Measurements from ENCODE around the gene HABP4. TPM values are rescaled to one million over a fixed set of nuclear protein-coding genes. Genes with fewer than 3 reads are reported as not detected.

Gene HABP4
- total and polyA plus RNA-seq, 2 donors from 2014 or later: 20.9 to 37.5 TPM

DNA sequence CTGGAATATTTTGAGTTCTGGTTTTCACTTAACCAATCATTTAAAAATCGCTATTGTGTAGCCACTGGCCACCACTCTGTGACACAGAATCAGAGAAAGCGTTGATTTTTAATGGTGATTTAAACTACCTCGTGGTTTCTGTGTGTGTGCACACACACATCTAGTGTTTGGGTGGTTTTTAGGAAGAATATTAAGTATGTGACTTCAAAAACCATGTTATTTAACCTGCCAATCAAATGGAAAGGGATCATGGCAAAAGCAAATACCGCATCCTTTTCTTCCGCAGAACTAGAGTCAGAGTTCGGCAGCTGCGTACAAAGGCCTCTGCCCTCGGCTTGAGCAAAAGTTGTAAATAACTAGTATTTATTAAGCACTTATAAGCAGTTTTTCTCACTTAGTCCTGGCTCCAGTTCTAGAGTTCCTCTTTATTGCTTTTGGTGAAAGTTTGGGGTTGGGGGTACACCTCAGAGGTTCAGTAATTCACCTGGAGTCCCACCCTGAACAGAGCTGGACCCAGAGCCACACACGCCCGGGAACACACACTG, 40.6 kb downstream of the HABP4 start:
- H3K9me3 ChIP-seq (ENCODE audit: control insufficient read depth in 2 of 3, insufficient read depth in 1 of 3, low read length in 3 of 3): no peaks in the 10 kb centered on the region

DNA sequence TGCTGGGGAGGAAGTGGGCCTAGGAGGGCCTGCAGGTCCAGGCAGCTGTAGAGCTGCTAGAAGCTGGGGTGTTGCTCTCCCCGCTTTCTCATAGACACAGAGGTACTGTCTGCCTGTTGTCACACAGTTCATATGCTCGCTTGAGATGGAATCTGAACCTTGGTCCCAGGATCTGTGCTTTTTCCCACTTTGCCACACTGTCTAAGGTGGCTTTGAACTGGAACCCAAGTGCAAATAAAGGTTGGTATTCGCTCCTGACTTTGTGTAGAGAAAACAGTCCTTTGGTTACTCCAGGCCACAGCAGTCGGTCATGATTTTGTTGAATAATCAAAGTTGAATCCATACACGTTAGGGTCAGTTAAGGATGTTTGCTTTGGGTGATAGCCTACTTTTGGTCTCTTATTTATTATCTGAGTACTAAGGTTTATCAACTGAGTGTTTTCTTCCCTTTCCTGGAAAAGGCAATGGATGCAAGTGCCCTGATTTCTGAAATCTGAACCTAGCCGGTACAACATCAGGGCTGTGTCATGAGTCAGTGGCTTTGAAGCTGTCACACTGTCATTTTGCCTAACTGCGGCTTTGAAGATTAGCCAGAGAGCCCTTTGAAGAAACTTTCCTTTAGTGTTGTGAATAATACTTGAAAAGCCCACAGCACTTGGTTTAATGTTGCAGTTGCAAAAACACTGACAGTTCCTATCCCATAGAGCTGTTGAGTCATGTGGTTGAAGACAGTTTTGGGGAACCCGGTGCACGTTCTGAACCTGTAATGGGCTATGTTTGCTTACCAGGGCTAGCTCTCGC, 41.3 kb downstream of the HABP4 start:
- Histone ChIP-seq H3K27ac (ENCODE audit: low read depth in 2 of 2, low read length in 2 of 2) (peak overlapping the region in 1 of 2 donors; percentile 17), H3K27me3 (ENCODE audit: control insufficient read depth, insufficient read depth, low read length) (no peaks in the 10 kb centered on the region), H3K36me3 (ENCODE audit: control insufficient read depth in 2 of 3, insufficient read depth in 3 of 3, low read length in 3 of 3) (peaks cover 0 to 45% (median 26%) of the 10 kb centered on the region in 3 donors), H3K4me3 (ENCODE audit: low read length in 3 of 3) (no peak overlapping the region), H3K4me1 (ENCODE audit: control insufficient read depth in 2 of 3, insufficient read depth in 2 of 3, low read depth in 1 of 3, low read length in 3 of 3) (peaks cover 0 to 17% (median 8%) of the 10 kb centered on the region in 3 donors), H3K9ac (ENCODE audit: low read length in 3 of 3) (no peak overlapping the region), H3K9me3 (ENCODE audit: control insufficient read depth in 2 of 3, insufficient read depth in 1 of 3, low read length in 3 of 3) (no peaks in the 10 kb centered on the region)
- intact Hi-C loops (cut with DNase I): no loop called here
- TF ChIP-seq, protein P1, sequence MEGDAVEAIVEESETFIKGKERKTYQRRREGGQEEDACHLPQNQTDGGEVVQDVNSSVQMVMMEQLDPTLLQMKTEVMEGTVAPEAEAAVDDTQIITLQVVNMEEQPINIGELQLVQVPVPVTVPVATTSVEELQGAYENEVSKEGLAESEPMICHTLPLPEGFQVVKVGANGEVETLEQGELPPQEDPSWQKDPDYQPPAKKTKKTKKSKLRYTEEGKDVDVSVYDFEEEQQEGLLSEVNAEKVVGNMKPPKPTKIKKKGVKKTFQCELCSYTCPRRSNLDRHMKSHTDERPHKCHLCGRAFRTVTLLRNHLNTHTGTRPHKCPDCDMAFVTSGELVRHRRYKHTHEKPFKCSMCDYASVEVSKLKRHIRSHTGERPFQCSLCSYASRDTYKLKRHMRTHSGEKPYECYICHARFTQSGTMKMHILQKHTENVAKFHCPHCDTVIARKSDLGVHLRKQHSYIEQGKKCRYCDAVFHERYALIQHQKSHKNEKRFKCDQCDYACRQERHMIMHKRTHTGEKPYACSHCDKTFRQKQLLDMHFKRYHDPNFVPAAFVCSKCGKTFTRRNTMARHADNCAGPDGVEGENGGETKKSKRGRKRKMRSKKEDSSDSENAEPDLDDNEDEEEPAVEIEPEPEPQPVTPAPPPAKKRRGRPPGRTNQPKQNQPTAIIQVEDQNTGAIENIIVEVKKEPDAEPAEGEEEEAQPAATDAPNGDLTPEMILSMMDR (IDR thresholded peaks at IDR 0.05; ENCODE audit: borderline replicate concordance, extremely low read depth, insufficient read depth): no peak
- no peak for FAIRE-seq
- peak in 3 of 5 donors; percentile 38 to 85 (median 71) for DNase-seq

More for the DNA sequence above, 40.6 kb downstream of the HABP4 start:
- peak in 2 of 5 donors; percentile 28 to 46 for DNase-seq
- no peaks in the 10 kb centered on the region for H3K27me3 ChIP-seq (ENCODE audit: control insufficient read depth, insufficient read depth, low read length)
- intact Hi-C loops (cut with DNase I): no loop called here
- H3K4me1 ChIP-seq (ENCODE audit: control insufficient read depth in 2 of 3, insufficient read depth in 2 of 3, low read depth in 1 of 3, low read length in 3 of 3): peaks cover 0 to 20% (median 10%) of the 10 kb centered on the region in 3 donors
- TF ChIP-seq, protein P1 (IDR thresholded peaks at IDR 0.05; ENCODE audit: borderline replicate concordance, extremely low read depth, insufficient read depth): no peak
- H3K27ac ChIP-seq (ENCODE audit: low read depth in 2 of 2, low read length in 2 of 2): peak overlapping the region in 1 of 2 donors; percentile 17
- peaks cover 0 to 45% (median 26%) of the 10 kb centered on the region in 3 donors for H3K36me3 ChIP-seq (ENCODE audit: control insufficient read depth in 2 of 3, insufficient read depth in 3 of 3, low read length in 3 of 3)
- H3K9ac ChIP-seq (ENCODE audit: low read length in 3 of 3): no peak overlapping the region
- H3K4me3 ChIP-seq (ENCODE audit: low read length in 3 of 3): no peak overlapping the region
- no peak for FAIRE-seq

DNA sequence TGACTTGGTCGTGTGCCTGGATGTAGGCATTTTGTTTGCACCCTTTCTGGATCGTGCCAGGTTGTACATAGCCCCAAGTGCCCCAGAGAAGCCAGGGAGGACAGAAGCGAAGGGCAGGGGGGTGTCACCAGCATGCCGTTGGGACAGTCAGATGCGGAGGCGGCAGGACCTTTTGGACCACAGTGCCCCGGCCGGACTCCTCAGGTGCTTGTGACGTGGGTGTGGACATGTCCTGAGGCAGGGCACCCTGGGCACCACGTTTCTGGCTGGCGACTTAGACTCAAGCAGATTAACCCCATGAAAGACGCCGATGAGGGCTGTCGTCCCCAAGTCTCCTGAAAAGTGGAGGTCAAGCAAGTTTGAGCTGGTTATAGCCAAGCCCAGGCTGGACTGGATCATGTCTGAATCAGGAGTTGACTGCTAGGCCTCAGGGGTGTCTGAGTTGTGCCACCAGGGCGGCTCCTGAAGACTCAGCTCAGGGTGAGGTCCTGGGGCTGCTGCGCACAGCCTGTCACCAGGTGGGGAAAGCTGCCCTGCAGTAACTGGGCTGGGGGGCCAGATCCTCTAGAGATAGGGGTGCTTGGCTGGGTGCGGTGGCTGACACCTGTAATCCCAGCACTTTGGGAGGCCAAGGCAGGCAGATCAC, 42.0 kb downstream of the HABP4 start:
- Histone ChIP-seq H3K4me1 (ENCODE audit: control insufficient read depth in 2 of 3, insufficient read depth in 2 of 3, low read depth in 1 of 3, low read length in 3 of 3) (peaks cover 0 to 10% (median 8%) of the 10 kb centered on the region in 3 donors), H3K27me3 (ENCODE audit: control insufficient read depth, insufficient read depth, low read length) (no peaks in the 10 kb centered on the region), H3K9ac (ENCODE audit: low read length in 3 of 3) (no peak overlapping the region), H3K4me3 (ENCODE audit: low read length in 3 of 3) (no peak overlapping the region), H3K36me3 (ENCODE audit: control insufficient read depth in 2 of 3, insufficient read depth in 3 of 3, low read length in 3 of 3) (peaks cover 0 to 45% (median 26%) of the 10 kb centered on the region in 3 donors), H3K27ac (ENCODE audit: low read depth in 2 of 2, low read length in 2 of 2) (no peak overlapping the region), H3K9me3 (ENCODE audit: control insufficient read depth in 2 of 3, insufficient read depth in 1 of 3, low read length in 3 of 3) (no peaks in the 10 kb centered on the region)
- TF ChIP-seq, protein P1 (IDR thresholded peaks at IDR 0.05; ENCODE audit: borderline replicate concordance, extremely low read depth, insufficient read depth): no peak
- intact Hi-C loops (cut with DNase I): no loop called here
- no peak for DNase-seq
- FAIRE-seq: no peak

Data from kidney (tissue), 14 donors.